ENCODE data around the gene EPC2.

DNA sequence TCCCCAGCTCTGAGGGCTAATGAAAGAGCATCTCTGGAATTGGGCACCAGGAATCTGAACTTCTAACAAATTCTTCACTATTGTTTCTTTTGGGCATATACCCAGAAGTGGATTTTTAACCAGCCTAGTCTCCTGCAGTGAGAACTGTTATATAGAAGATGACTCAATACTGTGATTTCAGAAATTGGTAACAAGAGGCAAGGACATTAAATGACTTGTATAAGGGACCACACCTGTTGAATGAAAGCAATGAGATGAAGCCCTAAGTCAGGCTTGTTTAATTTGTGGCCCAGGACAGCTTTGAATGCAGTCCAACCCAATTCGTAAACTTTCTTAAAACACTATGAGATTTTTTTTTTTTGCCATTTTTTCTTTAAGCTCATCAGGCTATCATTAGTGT is 57.9 kb downstream of the EPC2 start:
- TF ChIP-seq POLR2A (IDR thresholded peaks at IDR 0.05; ENCODE audit: borderline replicate concordance, extremely low read depth, insufficient read depth, insufficient read length) (no peak), RAD21 (IDR thresholded peaks at IDR 0.05; ENCODE audit: low read depth) (no peak), EZH2 (IDR thresholded peaks at IDR 0.05) (no peak), ZNF274 (IDR thresholded peaks at IDR 0.05; ENCODE audit: low read depth, low read length) (no peak), JUND (IDR thresholded peaks at IDR 0.05) (no peak), TCF7L2 (IDR thresholded peaks at IDR 0.05; ENCODE audit: borderline replicate concordance, extremely low read depth, insufficient read depth, insufficient read length) (no peak), ELF1 (IDR thresholded peaks at IDR 0.05; ENCODE audit: borderline replicate concordance, low read depth) (no peak), SP1 (IDR thresholded peaks at IDR 0.05; ENCODE audit: low read depth) (no peak), FOSL1 (IDR thresholded peaks at IDR 0.05; ENCODE audit: low read depth) (no peak), EZH2phosphoT487 (IDR thresholded peaks at IDR 0.05; ENCODE audit: borderline replicate concordance) (no peak), CBX3 (IDR thresholded peaks at IDR 0.05; ENCODE audit: low read depth) (no peak)
- TF ChIP-seq, protein P1, sequence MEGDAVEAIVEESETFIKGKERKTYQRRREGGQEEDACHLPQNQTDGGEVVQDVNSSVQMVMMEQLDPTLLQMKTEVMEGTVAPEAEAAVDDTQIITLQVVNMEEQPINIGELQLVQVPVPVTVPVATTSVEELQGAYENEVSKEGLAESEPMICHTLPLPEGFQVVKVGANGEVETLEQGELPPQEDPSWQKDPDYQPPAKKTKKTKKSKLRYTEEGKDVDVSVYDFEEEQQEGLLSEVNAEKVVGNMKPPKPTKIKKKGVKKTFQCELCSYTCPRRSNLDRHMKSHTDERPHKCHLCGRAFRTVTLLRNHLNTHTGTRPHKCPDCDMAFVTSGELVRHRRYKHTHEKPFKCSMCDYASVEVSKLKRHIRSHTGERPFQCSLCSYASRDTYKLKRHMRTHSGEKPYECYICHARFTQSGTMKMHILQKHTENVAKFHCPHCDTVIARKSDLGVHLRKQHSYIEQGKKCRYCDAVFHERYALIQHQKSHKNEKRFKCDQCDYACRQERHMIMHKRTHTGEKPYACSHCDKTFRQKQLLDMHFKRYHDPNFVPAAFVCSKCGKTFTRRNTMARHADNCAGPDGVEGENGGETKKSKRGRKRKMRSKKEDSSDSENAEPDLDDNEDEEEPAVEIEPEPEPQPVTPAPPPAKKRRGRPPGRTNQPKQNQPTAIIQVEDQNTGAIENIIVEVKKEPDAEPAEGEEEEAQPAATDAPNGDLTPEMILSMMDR (IDR thresholded peaks at IDR 0.05 in 2 of 3, conservative IDR thresholded peaks at IDR 0.05 in 1 of 3; ENCODE audit: borderline replicate concordance in 1 of 3, insufficient read depth in 1 of 3, low read depth in 2 of 3, low read length in 2 of 3), result no peak
- TF ChIP-seq, protein P2, sequence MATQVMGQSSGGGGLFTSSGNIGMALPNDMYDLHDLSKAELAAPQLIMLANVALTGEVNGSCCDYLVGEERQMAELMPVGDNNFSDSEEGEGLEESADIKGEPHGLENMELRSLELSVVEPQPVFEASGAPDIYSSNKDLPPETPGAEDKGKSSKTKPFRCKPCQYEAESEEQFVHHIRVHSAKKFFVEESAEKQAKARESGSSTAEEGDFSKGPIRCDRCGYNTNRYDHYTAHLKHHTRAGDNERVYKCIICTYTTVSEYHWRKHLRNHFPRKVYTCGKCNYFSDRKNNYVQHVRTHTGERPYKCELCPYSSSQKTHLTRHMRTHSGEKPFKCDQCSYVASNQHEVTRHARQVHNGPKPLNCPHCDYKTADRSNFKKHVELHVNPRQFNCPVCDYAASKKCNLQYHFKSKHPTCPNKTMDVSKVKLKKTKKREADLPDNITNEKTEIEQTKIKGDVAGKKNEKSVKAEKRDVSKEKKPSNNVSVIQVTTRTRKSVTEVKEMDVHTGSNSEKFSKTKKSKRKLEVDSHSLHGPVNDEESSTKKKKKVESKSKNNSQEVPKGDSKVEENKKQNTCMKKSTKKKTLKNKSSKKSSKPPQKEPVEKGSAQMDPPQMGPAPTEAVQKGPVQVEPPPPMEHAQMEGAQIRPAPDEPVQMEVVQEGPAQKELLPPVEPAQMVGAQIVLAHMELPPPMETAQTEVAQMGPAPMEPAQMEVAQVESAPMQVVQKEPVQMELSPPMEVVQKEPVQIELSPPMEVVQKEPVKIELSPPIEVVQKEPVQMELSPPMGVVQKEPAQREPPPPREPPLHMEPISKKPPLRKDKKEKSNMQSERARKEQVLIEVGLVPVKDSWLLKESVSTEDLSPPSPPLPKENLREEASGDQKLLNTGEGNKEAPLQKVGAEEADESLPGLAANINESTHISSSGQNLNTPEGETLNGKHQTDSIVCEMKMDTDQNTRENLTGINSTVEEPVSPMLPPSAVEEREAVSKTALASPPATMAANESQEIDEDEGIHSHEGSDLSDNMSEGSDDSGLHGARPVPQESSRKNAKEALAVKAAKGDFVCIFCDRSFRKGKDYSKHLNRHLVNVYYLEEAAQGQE (IDR thresholded peaks at IDR 0.05; ENCODE audit: low read depth), result no peak

Data from HCT116 (cell line).